ENCODE data around the gene HRK. TPM values are rescaled to one million over a fixed set of nuclear protein-coding genes. Genes with fewer than 3 reads are reported as not detected.

HRK gene
- total RNA-seq, 1 donor from 2014 or later = 0.18 TPM

DNA sequence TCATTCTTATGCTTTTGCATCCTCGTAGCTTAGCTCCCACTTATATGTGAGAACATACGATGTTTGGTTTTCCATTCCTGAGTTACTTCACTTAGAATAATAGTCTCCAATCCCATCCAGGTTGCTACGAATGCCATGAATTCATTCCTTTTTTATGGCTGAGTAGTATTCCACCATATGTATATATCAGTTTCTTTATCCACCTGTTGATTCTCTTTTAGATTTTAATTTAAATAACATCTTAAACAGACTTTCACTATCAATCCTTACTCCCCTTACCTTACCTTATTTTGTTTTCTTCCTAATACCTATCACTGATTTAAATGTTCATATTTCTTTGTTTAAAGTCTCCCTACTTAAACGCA, 29.0 kb upstream of the HRK start:
- Histone ChIP-seq H3K4me3 (peak overlapping the region; percentile 80), H3K4me1 (peaks cover 9% of the 10 kb centered on the region), H3K9me3 (no peaks in the 10 kb centered on the region), H3K27ac (no peak overlapping the region), H3K27me3 (ENCODE audit: low read depth) (peaks cover 5% of the 10 kb centered on the region), H3K36me3 (no peaks in the 10 kb centered on the region)
- DNase-seq = no peak
- ATAC-seq = no peak
- TF ChIP-seq, protein P1, sequence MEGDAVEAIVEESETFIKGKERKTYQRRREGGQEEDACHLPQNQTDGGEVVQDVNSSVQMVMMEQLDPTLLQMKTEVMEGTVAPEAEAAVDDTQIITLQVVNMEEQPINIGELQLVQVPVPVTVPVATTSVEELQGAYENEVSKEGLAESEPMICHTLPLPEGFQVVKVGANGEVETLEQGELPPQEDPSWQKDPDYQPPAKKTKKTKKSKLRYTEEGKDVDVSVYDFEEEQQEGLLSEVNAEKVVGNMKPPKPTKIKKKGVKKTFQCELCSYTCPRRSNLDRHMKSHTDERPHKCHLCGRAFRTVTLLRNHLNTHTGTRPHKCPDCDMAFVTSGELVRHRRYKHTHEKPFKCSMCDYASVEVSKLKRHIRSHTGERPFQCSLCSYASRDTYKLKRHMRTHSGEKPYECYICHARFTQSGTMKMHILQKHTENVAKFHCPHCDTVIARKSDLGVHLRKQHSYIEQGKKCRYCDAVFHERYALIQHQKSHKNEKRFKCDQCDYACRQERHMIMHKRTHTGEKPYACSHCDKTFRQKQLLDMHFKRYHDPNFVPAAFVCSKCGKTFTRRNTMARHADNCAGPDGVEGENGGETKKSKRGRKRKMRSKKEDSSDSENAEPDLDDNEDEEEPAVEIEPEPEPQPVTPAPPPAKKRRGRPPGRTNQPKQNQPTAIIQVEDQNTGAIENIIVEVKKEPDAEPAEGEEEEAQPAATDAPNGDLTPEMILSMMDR (IDR thresholded peaks at IDR 0.05) = no peak
- intact Hi-C loops (cut with DNase I) = no loop called here

DNA sequence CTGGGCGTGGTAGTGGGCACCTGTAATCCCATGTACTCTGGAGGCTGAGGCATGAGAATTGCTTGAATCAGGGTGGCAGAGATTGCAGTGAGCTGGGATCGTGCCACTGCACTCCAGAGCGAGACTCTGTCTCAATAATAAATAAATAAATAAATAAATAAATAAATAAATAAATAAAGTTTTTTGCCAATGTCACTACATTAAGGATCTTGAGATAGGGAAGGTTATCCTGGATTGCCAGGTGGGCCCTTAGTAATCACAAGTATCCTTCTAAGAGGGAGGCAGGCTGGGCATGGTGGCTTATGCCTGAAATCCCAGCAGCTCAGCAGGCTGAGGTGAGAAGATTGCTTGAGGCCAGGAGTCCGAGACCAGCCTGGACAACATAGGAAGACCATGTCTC, 25.0 kb upstream of the HRK start:
- TF ChIP-seq, protein P1 (IDR thresholded peaks at IDR 0.05) = no peak
- H3K27me3 ChIP-seq (ENCODE audit: low read depth) = peaks cover 12% of the 10 kb centered on the region
- no peak overlapping the region for H3K4me3 ChIP-seq
- no peak overlapping the region for H3K27ac ChIP-seq
- H3K4me1 ChIP-seq = no peaks in the 10 kb centered on the region
- no peaks in the 10 kb centered on the region for H3K9me3 ChIP-seq
- ATAC-seq (no peak), DNase-seq (no peak)
- intact Hi-C loops (cut with DNase I) = no loop called here
- no peaks in the 10 kb centered on the region for H3K36me3 ChIP-seq

DNA sequence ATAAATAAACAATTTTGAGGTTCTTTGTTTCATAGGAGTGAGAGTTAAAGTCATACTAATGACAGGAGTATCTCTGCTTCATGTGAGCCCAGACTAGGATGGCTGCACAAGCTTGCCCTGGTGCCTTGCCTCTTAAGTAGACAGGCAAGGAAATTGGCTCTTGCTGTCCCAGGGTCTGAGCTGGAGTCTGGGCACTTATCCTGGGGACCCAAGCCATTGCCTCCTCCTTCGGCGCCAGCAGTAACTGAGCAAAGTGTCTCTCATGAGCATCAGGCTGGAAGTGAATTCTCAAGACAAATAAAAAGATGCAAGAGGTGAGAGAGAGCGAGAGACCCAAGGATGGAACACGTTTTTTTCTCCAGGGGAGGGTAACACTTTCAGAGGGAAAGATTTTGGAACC, 22.6 kb upstream of the HRK start:
- no peak for DNase-seq
- Histone ChIP-seq H3K27ac (no peak overlapping the region), H3K27me3 (ENCODE audit: low read depth) (peaks cover 17% of the 10 kb centered on the region), H3K4me3 (no peak overlapping the region), H3K4me1 (no peaks in the 10 kb centered on the region), H3K9me3 (no peaks in the 10 kb centered on the region), H3K36me3 (no peaks in the 10 kb centered on the region)
- no peak for ATAC-seq
- TF ChIP-seq, protein P1 (IDR thresholded peaks at IDR 0.05) = no peak
- intact Hi-C loops (cut with DNase I) = no loop called here

DNA sequence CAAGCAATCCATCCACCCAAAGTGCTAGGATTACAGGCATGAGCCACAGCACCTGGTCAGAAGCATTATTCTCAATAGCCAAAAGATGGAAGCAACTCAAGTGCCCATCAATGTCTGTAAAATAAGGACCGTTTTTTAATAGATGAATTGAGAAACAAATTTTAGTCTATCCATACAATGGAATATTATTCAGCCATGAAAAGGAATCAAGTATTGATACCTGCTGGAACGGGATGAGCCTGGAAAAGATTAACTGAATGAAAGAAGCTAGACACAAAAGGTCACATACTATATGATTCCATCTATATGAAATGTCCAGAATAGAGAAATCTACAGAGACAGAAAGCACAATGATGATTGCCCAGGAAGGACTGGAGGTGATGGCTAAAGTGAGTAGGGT, 20.4 kb upstream of the HRK start:
- no peak for ATAC-seq
- Histone ChIP-seq H3K4me3 (no peak overlapping the region), H3K27me3 (ENCODE audit: low read depth) (peaks cover 23% of the 10 kb centered on the region), H3K4me1 (no peaks in the 10 kb centered on the region), H3K36me3 (no peaks in the 10 kb centered on the region), H3K27ac (no peak overlapping the region), H3K9me3 (no peaks in the 10 kb centered on the region)
- intact Hi-C loops (cut with DNase I) = no loop called here
- TF ChIP-seq, protein P1 (IDR thresholded peaks at IDR 0.05) = no peak
- no peak for DNase-seq

DNA sequence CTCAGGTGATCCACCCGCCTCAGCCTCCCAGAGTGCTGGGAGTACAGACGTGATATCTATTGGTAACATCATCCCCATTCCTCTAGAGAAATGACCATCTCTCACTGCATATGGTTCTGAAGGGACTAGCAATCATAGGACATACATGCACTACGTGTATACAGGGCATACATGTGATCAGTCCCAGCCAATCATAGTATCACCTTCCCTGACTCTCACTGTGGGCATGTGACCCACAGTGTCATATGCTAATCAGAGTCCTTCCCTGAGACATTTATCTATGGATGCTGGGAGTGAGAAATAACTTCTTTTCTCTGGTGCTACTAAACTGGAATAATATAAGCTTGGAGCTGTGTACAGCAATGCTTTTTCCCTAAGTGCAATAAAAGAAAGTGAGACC, 17.4 kb upstream of the HRK start:
- no peak overlapping the region for H3K4me3 ChIP-seq
- H3K27me3 ChIP-seq (ENCODE audit: low read depth) = peaks cover 21% of the 10 kb centered on the region
- TF ChIP-seq, protein P1 (IDR thresholded peaks at IDR 0.05) = no peak
- no peak for DNase-seq
- no peaks in the 10 kb centered on the region for H3K36me3 ChIP-seq
- ATAC-seq = no peak
- intact Hi-C loops (cut with DNase I) = no loop called here
- H3K27ac ChIP-seq = no peak overlapping the region
- no peaks in the 10 kb centered on the region for H3K4me1 ChIP-seq
- H3K9me3 ChIP-seq = no peaks in the 10 kb centered on the region

DNA sequence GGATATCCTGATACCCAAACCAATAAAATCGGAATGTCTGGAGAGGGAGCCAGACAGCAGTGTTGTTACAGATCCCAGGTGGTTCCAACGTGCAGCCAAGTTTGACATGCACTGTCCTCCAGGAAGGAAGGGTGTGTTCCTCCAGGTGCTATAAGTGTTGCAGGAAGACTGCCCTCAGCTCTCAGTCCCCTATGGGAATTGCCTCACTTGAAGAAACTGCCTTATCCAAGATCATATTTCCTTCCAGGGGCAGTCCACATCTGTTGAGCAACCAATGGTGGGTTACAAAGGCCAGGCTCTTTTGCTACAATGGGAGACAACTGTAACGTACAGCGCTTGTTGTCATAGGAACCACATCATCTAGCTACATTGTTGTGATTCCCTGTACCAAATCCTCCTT, 16.2 kb upstream of the HRK start:
- TF ChIP-seq, protein P1 (IDR thresholded peaks at IDR 0.05) = no peak
- Histone ChIP-seq H3K4me1 (no peaks in the 10 kb centered on the region), H3K36me3 (no peaks in the 10 kb centered on the region), H3K27ac (no peak overlapping the region), H3K9me3 (no peaks in the 10 kb centered on the region), H3K27me3 (ENCODE audit: low read depth) (peaks cover 21% of the 10 kb centered on the region), H3K4me3 (no peak overlapping the region)
- ATAC-seq (no peak), DNase-seq (no peak)
- intact Hi-C loops (cut with DNase I) = no loop called here
